PC-3 (cell line): Measurements from ENCODE around the gene DNAH7. TPM values are rescaled to one million over a fixed set of nuclear protein-coding genes. Genes with fewer than 3 reads are reported as not detected.

Experiments
- ATAC-seq: fragments of 200-7000 bp; cut with Tn5 transposase; 2 replicates; pipeline ENCODE4 v1.9.1; 2020; ENCODE audit warnings: mild to moderate bottlenecking, moderate library complexity
- BruUV-seq: library from RNA; stranded (reverse); fragments of 400-500 nt; replicated peaks from 2 replicates; lab custom pipeline; 2021; lab: Mats Ljungman, UMichigan
- CTCF ChIA-PET: fragments of 300-600 bp; sonication (Branson Sonifier 250); formaldehyde crosslinking; loops from one replicate; lab custom pipeline; 2022; ENCODE audit warnings: antibody characterized with exemption; lab: Charles Lee
- POLR2A ChIA-PET: fragments of 300-600 bp; sonication (Branson Sonifier 250); formaldehyde crosslinking; loops from one replicate; lab custom pipeline; 2022; ENCODE audit warnings: antibody characterized with exemption; ENCODE audit not compliant: unreplicated experiment; lab: Charles Lee
- DNase-seq: peaks from one replicate; pipeline ENCODE4 v3.0.0-alpha.2; 2015
- H2AFZ ChIP-seq: fragments of 300-600 bp; sonication (generic); 2 replicates; pipeline ENCODE4 v1.6.0; 2016; ENCODE audit warnings: antibody characterized with exemption, low read length
- H3F3A ChIP-seq: fragments of 300-600 bp; sonication (generic); one replicate; pipeline ENCODE4 v1.6.0; 2017; ENCODE audit warnings: antibody characterized with exemption, low read length, control low read depth, mild to moderate bottlenecking; ENCODE audit not compliant: unreplicated experiment
- H3K27ac ChIP-seq: fragments of 300-600 bp; sonication (generic); 2 replicates; pipeline ENCODE4 v1.5.1; 2016; ENCODE audit warnings: mild to moderate bottlenecking, low read length
- H3K27me3 ChIP-seq: fragments of 300-600 bp; sonication (generic); 2 replicates; pipeline ENCODE4 v1.6.1; 2016; ENCODE audit warnings: low read length, mixed read lengths
- H3K36me3 ChIP-seq: fragments of 300-600 bp; sonication (generic); 2 replicates; pipeline ENCODE4 v1.6.1; 2016; ENCODE audit warnings: low read depth, mixed run types, low read length, mixed read lengths
- H3K4me1 ChIP-seq: fragments of 300-600 bp; sonication (generic); 2 replicates; pipeline ENCODE4 v1.5.1; 2016; ENCODE audit warnings: low read length; ENCODE audit not compliant: insufficient read depth
- H3K4me2 ChIP-seq: fragments of 300-600 bp; sonication (generic); 2 replicates; pipeline ENCODE4 v1.6.0; 2016; ENCODE audit warnings: low read length
- H3K4me3 ChIP-seq: fragments of 300-600 bp; sonication (generic); 2 replicates; pipeline ENCODE4 v1.5.1; 2016; ENCODE audit warnings: mild to moderate bottlenecking, low read length, mixed read lengths
- H3K79me2 ChIP-seq: fragments of 300-600 bp; sonication (generic); 2 replicates; pipeline ENCODE4 v1.6.1; 2017; ENCODE audit warnings: low read length, mixed read lengths
- H3K9ac ChIP-seq: fragments of 300-600 bp; sonication (generic); 2 replicates; pipeline ENCODE4 v1.6.0; 2016; ENCODE audit warnings: mild to moderate bottlenecking, low read length
- H3K9me2 ChIP-seq: fragments of 300-600 bp; sonication (generic); replicated peaks from 2 replicates; pipeline ENCODE4 v1.6.1; 2016; ENCODE audit warnings: mixed run types, low read length, mixed read lengths
- H3K9me3 ChIP-seq: fragments of 300-600 bp; sonication (generic); 2 replicates; pipeline ENCODE4 v1.6.1; 2016; ENCODE audit warnings: low read length, mixed read lengths
- H4K20me1 ChIP-seq: fragments of 300-600 bp; sonication (generic); 2 replicates; pipeline ENCODE4 v1.6.1; 2016; ENCODE audit warnings: low read length, mixed read lengths
- EZH2 ChIP-seq: fragments of 300-600 bp; sonication (generic); IDR thresholded peaks from one replicate; pipeline ENCODE4 v1.6.1; 2017; ENCODE audit warnings: antibody characterized with exemption, mild to moderate bottlenecking, low read length; ENCODE audit not compliant: unreplicated experiment
- EZH2phosphoT487 ChIP-seq: fragments of 300-600 bp; sonication (generic); IDR thresholded peaks from 2 replicates; pipeline ENCODE4 v1.6.1; 2018; ENCODE audit warnings: mild to moderate bottlenecking, antibody characterized with exemption, low read length, borderline replicate concordance
- intact Hi-C: fragments of 100-400 bp; cut with micrococcal nuclease; formaldehyde crosslinking; loops from 2 replicates; pipeline ENCODE4 v1.9.0; 2023
- total RNA-seq: library from RNA; depleted of rRNA; stranded (reverse); fragments of >200 nt; gene quantifications from 2 replicates; pipeline ENCODE4 v1.2.3, GENCODE V29; 2014
- TF ChIP-seq, protein P1 (sequence below): fragments of 300-600 bp; sonication (generic); conservative IDR thresholded peaks from 2 replicates; pipeline ENCODE4 v1.5.1; 2017; ENCODE audit warnings: antibody characterized with exemption, low read depth, mild to moderate bottlenecking, low read length

Gene DNAH7
- total RNA-seq, 1 experiment from 2014 or later, result 1.9 TPM

GRCh38 chr2:195737511-195738325 lies 330.9 kb downstream of the DNAH7 start:
- Histone ChIP-seq H3K4me3 (peak overlapping the region; percentile 13; the same call in 1 of the 2 replicates), H3K36me3 (no peaks in the 10 kb centered on the region), H2AFZ (peak overlapping the region; percentile 17; the same call in 1 of the 2 replicates), H4K20me1 (no peaks in the 10 kb centered on the region), H3K9ac (peak overlapping the region; percentile 25), H3F3A (no peaks in the 10 kb centered on the region), H3K27me3 (no peaks in the 10 kb centered on the region), H3K27ac (peak overlapping the region; percentile 84), H3K79me2 (no peaks in the 10 kb centered on the region), H3K4me1 (peaks cover 42% of the 10 kb centered on the region), H3K9me3 (no peaks in the 10 kb centered on the region), H3K4me2 (peak overlapping the region; percentile 68), H3K9me2 (no peaks in the 10 kb centered on the region)
- BruUV-seq, result TSS peak; percentile 56
- intact Hi-C loops, result loop anchor here (2.0 to 5.0 kb wide), 4 partner anchors 81 to 330 kb away; partner anchors contain the start of gene DNAH7
- ChIA-PET CTCF (no interaction called here), POLR2A (no interaction called here)
- ATAC-seq (peak; percentile 79), DNase-seq (peak; percentile 88)
- TF ChIP-seq, protein P1, sequence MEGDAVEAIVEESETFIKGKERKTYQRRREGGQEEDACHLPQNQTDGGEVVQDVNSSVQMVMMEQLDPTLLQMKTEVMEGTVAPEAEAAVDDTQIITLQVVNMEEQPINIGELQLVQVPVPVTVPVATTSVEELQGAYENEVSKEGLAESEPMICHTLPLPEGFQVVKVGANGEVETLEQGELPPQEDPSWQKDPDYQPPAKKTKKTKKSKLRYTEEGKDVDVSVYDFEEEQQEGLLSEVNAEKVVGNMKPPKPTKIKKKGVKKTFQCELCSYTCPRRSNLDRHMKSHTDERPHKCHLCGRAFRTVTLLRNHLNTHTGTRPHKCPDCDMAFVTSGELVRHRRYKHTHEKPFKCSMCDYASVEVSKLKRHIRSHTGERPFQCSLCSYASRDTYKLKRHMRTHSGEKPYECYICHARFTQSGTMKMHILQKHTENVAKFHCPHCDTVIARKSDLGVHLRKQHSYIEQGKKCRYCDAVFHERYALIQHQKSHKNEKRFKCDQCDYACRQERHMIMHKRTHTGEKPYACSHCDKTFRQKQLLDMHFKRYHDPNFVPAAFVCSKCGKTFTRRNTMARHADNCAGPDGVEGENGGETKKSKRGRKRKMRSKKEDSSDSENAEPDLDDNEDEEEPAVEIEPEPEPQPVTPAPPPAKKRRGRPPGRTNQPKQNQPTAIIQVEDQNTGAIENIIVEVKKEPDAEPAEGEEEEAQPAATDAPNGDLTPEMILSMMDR, result no peak
- TF ChIP-seq EZH2phosphoT487 (no peak), EZH2 (no peak)

GRCh38 chr2:195735347-195735746 lies 333.3 kb downstream of the DNAH7 start:
- CTCF ChIA-PET, result no interaction called here
- POLR2A ChIA-PET, result no interaction called here
- H3K79me2 ChIP-seq, result no peaks in the 10 kb centered on the region
- no peaks in the 10 kb centered on the region for H3K9me2 ChIP-seq
- intact Hi-C loops, result loop anchor here (2.0 to 5.0 kb wide), 4 partner anchors 71 to 332 kb away; partner anchors contain the start of gene DNAH7
- peaks cover 3% of the 10 kb centered on the region; the same call in 1 of the 2 replicates for H3K36me3 ChIP-seq
- no peak overlapping the region for H3K4me3 ChIP-seq
- ATAC-seq, result no peak
- no peak overlapping the region for H2AFZ ChIP-seq
- H3F3A ChIP-seq, result no peaks in the 10 kb centered on the region
- H3K4me2 ChIP-seq, result peak overlapping the region; percentile 59
- no peak overlapping the region for H3K9ac ChIP-seq
- H3K9me3 ChIP-seq, result no peaks in the 10 kb centered on the region
- no TSS peak for BruUV-seq
- H3K27me3 ChIP-seq, result no peaks in the 10 kb centered on the region
- no peak for DNase-seq
- H3K4me1 ChIP-seq, result peaks cover 42% of the 10 kb centered on the region
- peak overlapping the region; percentile 79; the same call in 1 of the 2 replicates for H3K27ac ChIP-seq
- no peaks in the 10 kb centered on the region for H4K20me1 ChIP-seq
- TF ChIP-seq EZH2phosphoT487, result no peak
- TF ChIP-seq, protein P1, result no peak

DNA sequence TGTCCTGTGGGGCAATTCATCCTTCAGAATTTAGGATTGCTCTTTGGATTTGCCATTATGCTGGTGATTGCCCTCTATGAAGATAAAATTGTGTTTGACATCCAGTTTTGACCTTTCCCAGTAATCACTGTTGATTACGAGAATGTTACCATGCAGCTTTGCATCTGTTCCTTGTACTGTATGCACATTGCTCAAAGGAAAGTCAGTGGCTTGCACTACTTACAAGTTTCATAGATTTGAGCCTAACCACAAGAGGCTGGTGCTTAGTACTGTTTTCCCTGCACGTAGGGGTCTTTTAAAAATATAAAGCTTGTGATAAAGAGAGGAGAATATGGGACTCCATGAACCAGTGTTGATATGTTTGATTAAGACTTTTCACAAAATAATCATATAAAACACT lies 333.7 kb downstream of the DNAH7 start:
- TF ChIP-seq, protein P1, result no peak
- TF ChIP-seq EZH2phosphoT487 (no peak), EZH2 (no peak)
- Histone ChIP-seq H2AFZ (no peak overlapping the region), H3F3A (no peaks in the 10 kb centered on the region), H3K9me2 (no peaks in the 10 kb centered on the region), H3K79me2 (no peaks in the 10 kb centered on the region), H3K4me1 (peaks cover 42% of the 10 kb centered on the region), H3K27ac (peak overlapping the region; percentile 79), H3K9me3 (no peaks in the 10 kb centered on the region), H3K36me3 (peaks cover 3% of the 10 kb centered on the region; the same call in 1 of the 2 replicates), H3K9ac (no peak overlapping the region), H3K4me3 (peak overlapping the region; percentile 17; the same call in 1 of the 2 replicates), H4K20me1 (no peaks in the 10 kb centered on the region), H3K27me3 (no peaks in the 10 kb centered on the region), H3K4me2 (peak overlapping the region; percentile 59)
- intact Hi-C loops, result loop anchor here (1.0 to 5.0 kb wide), 5 partner anchors 25 to 332 kb away; partner anchors contain the start of gene DNAH7
- ChIA-PET CTCF (no interaction called here), POLR2A (no interaction called here)
- BruUV-seq, result no TSS peak
- peak; percentile 15 for DNase-seq
- ATAC-seq, result peak; percentile 14; the same call in 1 of the 2 replicates
